Sigmoid colon (tissue), 4 donors: Measurements from ENCODE around the gene CYTH4.

Source experiments
- CTCF ChIP-seq, 4 experiments: fragments of 450-650 bp in 3 of 4; fragments of 200-600 bp in 1 of 4; IDR thresholded peaks; one replicate each; pipeline ENCODE4 v1.5.1; 2016 to 2019; ENCODE audit warnings: antibody characterized with exemption in 4 of 4, mild to moderate bottlenecking in 3 of 4, moderate library complexity in 2 of 4
- POLR2A ChIP-seq, 2 donors: fragments of 450-650 bp; IDR thresholded peaks; one replicate each; pipeline ENCODE4 v1.6.1; 2016; ENCODE audit warnings: antibody characterized with exemption in 2 of 2, mild to moderate bottlenecking in 2 of 2, moderate library complexity in 2 of 2
- POLR2AphosphoS5 ChIP-seq, 4 donors: sonication (generic); formaldehyde crosslinking; IDR thresholded peaks; one replicate each; pipeline ENCODE4 v1.6.1; 2017; ENCODE audit warnings: antibody characterized with exemption in 4 of 4

DNA sequence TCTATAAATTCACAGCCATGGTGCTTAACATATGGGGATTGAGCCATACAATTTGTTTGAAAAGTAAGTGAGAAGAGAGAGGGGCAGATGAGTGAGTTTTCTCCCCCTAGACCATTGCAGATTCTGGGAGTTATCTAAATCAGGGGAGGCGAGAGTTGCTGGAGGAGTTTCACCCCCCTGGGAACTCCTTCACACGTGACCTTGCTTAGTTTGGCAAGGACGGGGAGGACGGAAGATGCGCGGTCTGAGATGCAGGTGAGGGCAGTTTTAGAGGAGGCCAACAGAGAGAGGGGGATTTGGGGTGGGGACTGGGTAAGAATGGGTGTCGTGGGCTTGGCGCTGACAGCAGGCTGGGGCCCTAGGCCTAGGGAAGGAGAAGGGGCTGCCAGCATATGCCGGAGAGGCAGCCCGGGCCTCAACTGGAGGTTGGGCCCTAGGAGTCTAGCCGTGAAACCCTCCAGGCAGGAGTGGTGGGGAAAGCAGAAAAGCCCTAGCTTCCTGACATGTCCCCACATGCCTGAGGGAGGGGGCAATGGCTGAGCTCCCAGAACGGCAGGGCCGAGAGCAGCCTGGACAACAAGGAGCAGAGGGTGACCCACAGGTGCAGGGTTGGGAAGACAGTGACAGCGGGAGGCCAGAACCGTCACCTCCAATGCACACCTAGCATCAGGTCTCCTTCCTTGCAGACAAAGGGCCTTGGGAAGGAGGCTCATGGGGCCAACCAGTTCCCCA is 81.1 kb downstream of the CYTH4 start:
- no peak for TF ChIP-seq CTCF (IDR thresholded peaks at IDR 0.05)
- TF ChIP-seq POLR2A (IDR thresholded peaks at IDR 0.05), result no peak
- TF ChIP-seq POLR2AphosphoS5 (IDR thresholded peaks at IDR 0.05), result no peak
